ENCODE data around the gene ALDH7A1.
"Not testable (repeated sequence)": the region's sequence is repeated elsewhere in the genome, so short reads cannot be mapped to it uniquely, and the experiment has no call there.

ALDH7A1 gene

GRCh38 chr5:126591549-126591948 is 3.5 kb downstream of the ALDH7A1 start:
- no peak for DNase-seq

- DNase-seq: no peak
Measured at GRCh38 chr5:126589536-126590297, 5.3 kb downstream of the ALDH7A1 start.

GRCh38 chr5:126587551-126588390 is 7.2 kb downstream of the ALDH7A1 start:
- DNase-seq: no peak

- DNase-seq: no peak
Measured at GRCh38 chr5:126583761-126584160, 11.3 kb downstream of the ALDH7A1 start.

GRCh38 chr5:126579716-126580115 is 15.3 kb downstream of the ALDH7A1 start:
- DNase-seq: no peak

GRCh38 chr5:126577415-126577814 is 17.6 kb downstream of the ALDH7A1 start:
- DNase-seq: no peak

- DNase-seq: no peak
Measured at GRCh38 chr5:126576974-126577373, 18.0 kb downstream of the ALDH7A1 start.

GRCh38 chr5:126575644-126576043 is 19.4 kb downstream of the ALDH7A1 start:
- no peak for DNase-seq

- DNase-seq: no peak
Measured at GRCh38 chr5:126568206-126568755, 26.7 kb downstream of the ALDH7A1 start.

- no peak for DNase-seq
Measured at GRCh38 chr5:126562823-126563222, 32.2 kb downstream of the ALDH7A1 start.

GRCh38 chr5:126561908-126562307 is 33.1 kb downstream of the ALDH7A1 start:
- DNase-seq: no peak

- DNase-seq: not testable (repeated sequence)
Measured at GRCh38 chr5:126555101-126555500, 39.9 kb downstream of the ALDH7A1 start.

- DNase-seq: no peak
Measured at GRCh38 chr5:126552614-126553013, 42.4 kb downstream of the ALDH7A1 start.

- peak; percentile 38 for DNase-seq
Measured at GRCh38 chr5:126544087-126544740, 50.8 kb downstream of the ALDH7A1 start.

GRCh38 chr5:126543660-126544059 is 51.4 kb downstream of the ALDH7A1 start:
- DNase-seq: no peak

GRCh38 chr5:126543009-126543408 is 52.0 kb downstream of the ALDH7A1 start:
- DNase-seq: no peak

- no peak for DNase-seq
Measured at GRCh38 chr5:126542441-126542840, 52.6 kb downstream of the ALDH7A1 start.

GRCh38 chr5:126540631-126541030 is 54.4 kb downstream of the ALDH7A1 start:
- no peak for DNase-seq

GRCh38 chr5:126538579-126538978 is 56.4 kb downstream of the ALDH7A1 start:
- no peak for DNase-seq

- DNase-seq: no peak
Measured at GRCh38 chr5:126536874-126537273, 58.1 kb downstream of the ALDH7A1 start.

GRCh38 chr5:126535856-126536545 is 59.0 kb downstream of the ALDH7A1 start:
- no peak for DNase-seq

- no peak for DNase-seq
Measured at GRCh38 chr5:126534553-126534952, 60.5 kb downstream of the ALDH7A1 start.

All from hematopoietic multipotent progenitor cell treated with erythropoietin and hydrocortisone succinate and interleukin-3 and kit ligand, for 8 days (in vitro differentiated cells).